AG04450 (cell line): Measurements from ENCODE around the gene ARID3A. TPM values are rescaled to one million over a fixed set of nuclear protein-coding genes. Genes with fewer than 3 reads are reported as not detected.

Experiments used
- CTCF ChIA-PET: fragments of 300-600, 350-600 bp; formaldehyde crosslinking; extraction: SDS; loops from one replicate; lab custom pipeline; 2022; ENCODE audit warnings: antibody characterized with exemption, inconsistent platforms; lab: Charles Lee
- POLR2A ChIA-PET: fragments of 350-600 bp; formaldehyde crosslinking; extraction: SDS; loops from one replicate; lab custom pipeline; 2021; ENCODE audit warnings: antibody characterized with exemption, inconsistent platforms; lab: Yijun Ruan, JAX
- DNase-seq: peaks from one replicate; pipeline ENCODE4 v3.0.0-alpha.2; 2011; ENCODE audit warnings: low read depth, low spot score
- H3K27ac ChIP-seq: one replicate; pipeline ENCODE4 v1.5.1; 2012; ENCODE audit warnings: low read depth, low read length, control low read depth
- H3K27me3 ChIP-seq: one replicate; pipeline ENCODE4 v1.6.0; 2012; ENCODE audit warnings: low read length; ENCODE audit not compliant: control insufficient read depth, insufficient read depth
- H3K4me3 ChIP-seq: 2 replicates; pipeline ENCODE4 v1.5.1; 2011; ENCODE audit warnings: mild to moderate bottlenecking, low read depth, low read length, control low read depth
- H3K9me3 ChIP-seq: 2 replicates; pipeline ENCODE4 v1.5.1; 2012; ENCODE audit warnings: low read length; ENCODE audit not compliant: control insufficient read depth, insufficient read depth
- polyA plus RNA-seq: library from polyadenylated mRNA; depleted of rRNA; stranded (reverse); fragments of >200 nt; gene quantifications from 2 replicates; pipeline ENCODE4 v1.2.3, GENCODE V29; 2011
- TF ChIP-seq, protein P1 (sequence below): IDR thresholded peaks from 2 replicates; pipeline ENCODE4 v1.5.1; 2011; ENCODE audit warnings: low read depth, low read length, control low read depth, inconsistent platforms

Gene ARID3A
- polyA plus RNA-seq, 1 experiment: 7.6 TPM

DNA sequence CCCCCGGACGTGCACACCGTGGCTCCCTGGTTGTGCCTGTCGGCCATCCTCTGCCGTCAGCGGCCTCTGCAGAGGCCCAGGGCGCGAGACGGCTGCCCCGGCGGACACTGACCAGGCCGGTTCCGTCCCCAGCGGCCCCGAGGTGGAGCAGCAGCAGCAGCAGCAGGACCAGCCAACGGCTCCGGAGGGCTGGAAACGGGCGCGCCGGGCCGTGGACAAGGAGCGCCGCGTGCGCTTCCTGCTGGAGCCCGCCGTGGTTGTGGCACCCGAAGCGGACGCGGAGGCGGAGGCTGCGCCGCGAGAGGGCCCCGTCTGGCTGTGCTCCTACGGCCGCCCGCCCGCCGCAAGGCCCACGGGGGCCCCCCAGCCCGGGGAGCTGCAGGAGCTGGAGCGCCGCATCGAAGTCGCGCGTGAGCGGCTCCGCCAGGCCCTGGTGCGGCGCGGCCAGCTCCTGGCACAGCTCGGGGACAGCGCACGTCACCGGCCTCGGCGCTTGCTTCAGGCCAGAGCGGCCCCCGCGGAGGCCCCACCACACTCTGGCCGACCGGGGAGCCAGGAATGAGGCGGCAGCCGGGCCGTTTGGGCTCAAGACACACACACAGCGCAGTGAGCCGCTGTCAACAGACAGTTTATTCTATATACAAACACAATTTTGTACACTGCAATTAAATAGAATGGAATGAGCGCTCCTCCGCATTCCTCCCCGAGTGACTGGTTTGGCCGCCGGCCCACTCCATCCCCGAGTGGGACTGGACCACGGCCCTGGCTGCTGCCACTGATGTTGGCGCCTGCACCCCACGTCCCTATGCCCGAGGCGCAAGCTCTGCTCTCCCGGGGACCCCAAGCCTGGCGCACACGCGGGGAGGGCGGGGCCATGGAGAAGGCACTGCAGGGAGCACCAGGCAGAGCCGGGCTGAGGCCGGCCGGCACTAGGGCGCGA is 83.5 kb downstream of the ARID3A start:
- Histone ChIP-seq H3K27ac (peak overlapping the region; percentile 70), H3K9me3 (peaks cover 15% of the 10 kb centered on the region; the same call in 1 of the 2 replicates), H3K27me3 (no peaks in the 10 kb centered on the region), H3K4me3 (peak overlapping the region; percentile 29; the same call in 1 of the 2 replicates)
- TF ChIP-seq, protein P1, sequence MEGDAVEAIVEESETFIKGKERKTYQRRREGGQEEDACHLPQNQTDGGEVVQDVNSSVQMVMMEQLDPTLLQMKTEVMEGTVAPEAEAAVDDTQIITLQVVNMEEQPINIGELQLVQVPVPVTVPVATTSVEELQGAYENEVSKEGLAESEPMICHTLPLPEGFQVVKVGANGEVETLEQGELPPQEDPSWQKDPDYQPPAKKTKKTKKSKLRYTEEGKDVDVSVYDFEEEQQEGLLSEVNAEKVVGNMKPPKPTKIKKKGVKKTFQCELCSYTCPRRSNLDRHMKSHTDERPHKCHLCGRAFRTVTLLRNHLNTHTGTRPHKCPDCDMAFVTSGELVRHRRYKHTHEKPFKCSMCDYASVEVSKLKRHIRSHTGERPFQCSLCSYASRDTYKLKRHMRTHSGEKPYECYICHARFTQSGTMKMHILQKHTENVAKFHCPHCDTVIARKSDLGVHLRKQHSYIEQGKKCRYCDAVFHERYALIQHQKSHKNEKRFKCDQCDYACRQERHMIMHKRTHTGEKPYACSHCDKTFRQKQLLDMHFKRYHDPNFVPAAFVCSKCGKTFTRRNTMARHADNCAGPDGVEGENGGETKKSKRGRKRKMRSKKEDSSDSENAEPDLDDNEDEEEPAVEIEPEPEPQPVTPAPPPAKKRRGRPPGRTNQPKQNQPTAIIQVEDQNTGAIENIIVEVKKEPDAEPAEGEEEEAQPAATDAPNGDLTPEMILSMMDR: no peak
- CTCF ChIA-PET: no interaction called here
- peak; percentile 79 for DNase-seq
- POLR2A ChIA-PET: interaction anchor here (0.7 to 1.4 kb wide), 5 partner anchors 10 to 260 kb away, joined by 3 to 9 read pairs (median 3); partner anchors contain the start of gene CIRBP

DNA sequence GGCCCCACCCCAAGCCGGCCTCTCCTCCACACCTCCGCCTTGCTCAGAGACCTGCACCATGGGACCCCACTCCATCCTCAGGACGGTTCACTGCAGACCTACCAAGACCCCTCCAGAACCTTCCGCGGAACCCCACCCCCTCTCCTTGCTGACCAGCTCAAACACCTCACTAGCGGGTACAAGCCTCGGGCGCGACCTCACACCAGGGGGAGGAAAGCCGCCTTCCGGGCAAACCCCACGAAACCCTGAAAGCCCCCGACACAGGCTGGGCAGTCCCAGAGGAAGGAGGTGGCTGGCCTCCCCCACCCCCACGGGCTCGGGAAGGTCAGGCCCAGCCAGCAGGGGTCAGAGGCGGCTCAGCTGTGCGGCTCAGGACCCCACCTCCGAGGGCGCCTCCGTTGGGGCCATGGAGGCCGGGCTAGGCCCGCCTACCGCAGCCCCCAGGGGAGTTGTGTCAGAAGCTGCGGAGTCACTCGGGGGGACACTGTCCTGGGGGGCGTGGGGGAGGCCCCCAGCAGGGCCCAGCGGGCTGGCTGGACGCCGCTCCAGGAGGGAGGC is 84.2 kb downstream of the ARID3A start:
- peak overlapping the region; percentile 70 for H3K27ac ChIP-seq
- ChIA-PET CTCF (no interaction called here), POLR2A (interaction anchor here (0.7 to 1.4 kb wide), 4 partner anchors 9 to 259 kb away, joined by 3 to 9 read pairs (median 3); partner anchors contain the start of gene CIRBP)
- peaks cover 8% of the 10 kb centered on the region; the same call in 1 of the 2 replicates for H3K9me3 ChIP-seq
- H3K4me3 ChIP-seq: no peak overlapping the region; the same call in 1 of the 2 replicates
- no peaks in the 10 kb centered on the region for H3K27me3 ChIP-seq
- no peak for DNase-seq
- TF ChIP-seq, protein P1: no peak

DNA sequence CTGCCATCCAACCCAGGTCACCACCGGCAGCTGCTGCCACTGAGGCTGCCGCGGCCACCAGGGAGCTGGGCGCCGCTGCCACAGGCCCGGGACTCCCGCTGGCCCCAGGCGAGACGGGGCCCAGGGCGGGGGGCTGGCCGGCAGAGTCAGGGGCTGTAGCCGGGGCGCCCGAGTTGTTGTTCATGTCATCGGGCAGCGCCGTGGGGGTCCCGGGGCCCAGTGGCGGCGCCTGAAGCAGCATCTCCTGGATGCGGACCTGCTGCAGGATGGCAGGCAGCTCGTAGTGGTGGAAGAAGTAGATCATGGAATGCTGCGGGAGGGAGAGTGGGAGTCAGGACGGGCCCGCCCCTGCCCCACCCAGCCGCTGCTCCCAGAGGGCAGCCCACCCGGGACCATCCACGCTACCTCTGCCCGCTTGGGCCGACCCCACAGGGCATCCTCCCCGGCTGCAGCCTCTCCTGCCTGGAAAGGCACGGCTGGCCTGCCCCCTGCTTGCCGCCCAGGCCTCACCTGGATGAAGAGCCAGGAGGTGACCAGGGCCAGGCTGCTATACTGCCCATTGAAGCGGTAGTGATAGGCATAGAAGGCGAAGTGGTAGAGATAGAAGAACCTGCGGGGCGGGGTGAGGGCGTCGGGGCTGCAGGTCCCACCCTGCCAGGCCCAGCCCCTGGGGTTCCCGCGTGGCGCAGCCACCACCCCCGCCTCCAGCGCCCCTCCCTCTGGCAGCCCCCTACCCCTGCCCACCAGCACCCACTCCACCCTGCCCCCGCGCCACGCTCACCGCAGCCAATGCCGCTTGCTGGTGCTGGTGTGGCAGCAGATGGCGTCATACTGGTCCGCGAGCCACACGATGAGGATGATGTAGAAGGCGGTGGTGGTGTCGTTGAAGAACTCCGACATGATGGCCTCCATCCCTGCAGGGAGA is 85.0 kb downstream of the ARID3A start:
- CTCF ChIA-PET: interaction anchor here (0.6 kb wide), 1 partner anchor 217 kb away, joined by 3 read pairs; no protein-coding TSS in a partner anchor
- no peak for DNase-seq
- Histone ChIP-seq H3K27ac (no peak overlapping the region), H3K9me3 (peaks cover 4% of the 10 kb centered on the region; the same call in 1 of the 2 replicates), H3K27me3 (no peaks in the 10 kb centered on the region), H3K4me3 (no peak overlapping the region)
- POLR2A ChIA-PET: interaction anchor here (1.0 kb wide), 1 partner anchor 258 kb away, joined by 3 read pairs; the partner anchor contains the start of gene CIRBP
- TF ChIP-seq, protein P1: no peak

DNA sequence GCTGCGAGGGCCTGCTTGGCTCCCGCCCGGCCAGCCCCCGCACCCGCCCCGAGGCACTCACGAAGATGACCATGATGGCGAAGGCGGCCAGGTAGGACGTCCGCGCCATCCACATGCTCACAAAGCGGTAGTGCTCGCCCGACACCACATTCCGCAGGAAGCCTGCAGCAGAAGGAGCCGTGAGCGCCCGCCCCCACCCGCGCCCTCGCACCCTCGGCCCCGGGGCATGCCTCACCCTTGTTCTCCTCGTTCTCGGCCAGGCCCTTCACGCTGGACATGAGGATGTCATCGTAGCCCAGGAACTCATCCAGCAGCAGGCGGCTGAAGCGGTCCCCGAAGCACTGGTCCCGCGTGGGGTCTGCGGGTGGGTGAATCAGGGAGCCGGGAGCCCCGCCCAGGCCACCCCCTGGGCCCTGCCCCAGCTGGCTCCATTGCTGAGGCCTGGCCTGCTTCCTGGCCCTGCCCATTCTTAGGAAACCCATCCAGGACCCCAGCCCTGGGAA is 86.0 kb downstream of the ARID3A start:
- peaks cover 4% of the 10 kb centered on the region; the same call in 1 of the 2 replicates for H3K9me3 ChIP-seq
- TF ChIP-seq, protein P1: no peak
- no peak for DNase-seq
- H3K27ac ChIP-seq: no peak overlapping the region
- no peak overlapping the region for H3K4me3 ChIP-seq
- POLR2A ChIA-PET: no interaction called here
- CTCF ChIA-PET: no interaction called here
- no peaks in the 10 kb centered on the region for H3K27me3 ChIP-seq
